HG02588 (cell line): ENCODE data around the gene SHROOM3.

ENCODE experiments used
- ATAC-seq: cut with Tn5 transposase; IDR thresholded peaks from one replicate; pipeline ENCODE4 v1.9.1; 2021; ENCODE audit warnings: mild to moderate bottlenecking, moderate library complexity; ENCODE audit not compliant: unreplicated experiment

Gene SHROOM3

GRCh38 chr4:76800902-76801301, 365.9 kb downstream of the SHROOM3 start:
- ATAC-seq: no peak

- ATAC-seq: no peak
Observed at GRCh38 chr4:76801621-76802235, 366.7 kb downstream of the SHROOM3 start.

- no peak for ATAC-seq
Observed at GRCh38 chr4:76802236-76803021, 367.4 kb downstream of the SHROOM3 start.

GRCh38 chr4:76803522-76803921, 368.5 kb downstream of the SHROOM3 start:
- no peak for ATAC-seq

GRCh38 chr4:76804096-76804495, 369.1 kb downstream of the SHROOM3 start:
- ATAC-seq: no peak

- no peak for ATAC-seq
Observed at GRCh38 chr4:76806346-76806745, 371.3 kb downstream of the SHROOM3 start.

GRCh38 chr4:76806757-76807156, 371.7 kb downstream of the SHROOM3 start:
- no peak for ATAC-seq

GRCh38 chr4:76809594-76810305, 374.7 kb downstream of the SHROOM3 start:
- no peak for ATAC-seq

- ATAC-seq: no peak
Observed at GRCh38 chr4:76811604-76812412, 376.8 kb downstream of the SHROOM3 start.

GRCh38 chr4:76813070-76813469, 378.0 kb downstream of the SHROOM3 start:
- ATAC-seq: no peak

GRCh38 chr4:76821641-76822040, 386.6 kb downstream of the SHROOM3 start:
- no peak for ATAC-seq

GRCh38 chr4:76822303-76822702, 387.3 kb downstream of the SHROOM3 start:
- no peak for ATAC-seq

GRCh38 chr4:76823495-76823894, 388.5 kb downstream of the SHROOM3 start:
- ATAC-seq: no peak

GRCh38 chr4:76830612-76830963, 395.6 kb downstream of the SHROOM3 start:
- ATAC-seq: no peak

- ATAC-seq: no peak
Observed at GRCh38 chr4:76830964-76831703, 396.1 kb downstream of the SHROOM3 start.

GRCh38 chr4:76831711-76832373, 396.8 kb downstream of the SHROOM3 start:
- ATAC-seq: no peak
